SH-SY5Y (cell line): Measurements from ENCODE around the gene TSPAN4.

ENCODE experiments used
- GATA2 ChIP-seq: IDR thresholded peaks from 2 replicates; pipeline ENCODE4 v1.6.1; 2011; ENCODE audit warnings: mild to moderate bottlenecking, low read depth, low read length
- GATA3 ChIP-seq: IDR thresholded peaks from 2 replicates; pipeline ENCODE4 v1.6.1; 2011; ENCODE audit warnings: low read depth, mild to moderate bottlenecking, low read length, moderate library complexity

GRCh38 chr11:861105-861479 lies 18.4 kb downstream of the TSPAN4 start:
- TF ChIP-seq GATA3, result no peak
- no peak for TF ChIP-seq GATA2
